ENCODE data around the gene STAMBPL1. TPM values are rescaled to one million over a fixed set of nuclear protein-coding genes. Genes with fewer than 3 reads are reported as not detected.

Gene STAMBPL1
- total RNA-seq, 1 donor from 2014 or later, result 2.6 TPM

DNA sequence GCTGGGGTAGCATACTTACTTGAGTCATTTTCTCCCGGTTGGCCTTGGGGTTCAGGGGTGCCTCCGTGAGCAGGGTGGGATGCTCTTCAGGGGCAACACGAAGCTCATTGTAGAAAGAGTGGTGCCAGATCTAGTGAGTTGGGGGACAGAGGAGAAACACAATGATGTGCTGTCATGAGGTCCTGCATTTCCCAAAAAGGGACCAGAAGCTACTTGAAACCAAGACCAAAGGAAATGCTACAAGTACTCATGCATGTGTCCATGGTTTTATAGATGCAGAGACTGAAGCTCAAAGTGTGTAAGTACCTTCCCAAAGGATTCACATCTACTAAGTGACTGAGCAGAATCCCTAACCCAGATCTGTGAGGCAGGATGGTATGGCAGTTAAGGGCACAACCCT lies 63.7 kb downstream of the STAMBPL1 start:
- no peak for TF ChIP-seq CTCF (IDR thresholded peaks at IDR 0.05; ENCODE audit: insufficient read depth, low read length, severe bottlenecking)
- no peaks in the 10 kb centered on the region for H3K36me3 ChIP-seq (ENCODE audit: control insufficient read depth, insufficient read depth, low read length)
- no peaks in the 10 kb centered on the region for H3K27me3 ChIP-seq (ENCODE audit: control insufficient read depth, insufficient read depth, low read length)
- no peak for DNase-seq (ENCODE audit: low read depth)
- no peak for FAIRE-seq
- H3K4me3 ChIP-seq (ENCODE audit: low read depth, low read length), result no peak overlapping the region

GRCh38 chr10:88944813-88945212 lies 64.8 kb downstream of the STAMBPL1 start:
- FAIRE-seq (no peak), DNase-seq (ENCODE audit: low read depth) (no peak)
- no peaks in the 10 kb centered on the region for H3K36me3 ChIP-seq (ENCODE audit: control insufficient read depth, insufficient read depth, low read length)
- H3K4me3 ChIP-seq (ENCODE audit: low read depth, low read length), result no peak overlapping the region
- no peak for TF ChIP-seq CTCF (IDR thresholded peaks at IDR 0.05; ENCODE audit: insufficient read depth, low read length, severe bottlenecking)
- no peaks in the 10 kb centered on the region for H3K27me3 ChIP-seq (ENCODE audit: control insufficient read depth, insufficient read depth, low read length)

GRCh38 chr10:88946200-88946599 lies 66.2 kb downstream of the STAMBPL1 start:
- no peak overlapping the region for H3K4me3 ChIP-seq (ENCODE audit: low read depth, low read length)
- H3K36me3 ChIP-seq (ENCODE audit: control insufficient read depth, insufficient read depth, low read length), result no peaks in the 10 kb centered on the region
- no peak for TF ChIP-seq CTCF (IDR thresholded peaks at IDR 0.05; ENCODE audit: insufficient read depth, low read length, severe bottlenecking)
- DNase-seq (ENCODE audit: low read depth) (no peak), FAIRE-seq (no peak)
- H3K27me3 ChIP-seq (ENCODE audit: control insufficient read depth, insufficient read depth, low read length), result no peaks in the 10 kb centered on the region

DNA sequence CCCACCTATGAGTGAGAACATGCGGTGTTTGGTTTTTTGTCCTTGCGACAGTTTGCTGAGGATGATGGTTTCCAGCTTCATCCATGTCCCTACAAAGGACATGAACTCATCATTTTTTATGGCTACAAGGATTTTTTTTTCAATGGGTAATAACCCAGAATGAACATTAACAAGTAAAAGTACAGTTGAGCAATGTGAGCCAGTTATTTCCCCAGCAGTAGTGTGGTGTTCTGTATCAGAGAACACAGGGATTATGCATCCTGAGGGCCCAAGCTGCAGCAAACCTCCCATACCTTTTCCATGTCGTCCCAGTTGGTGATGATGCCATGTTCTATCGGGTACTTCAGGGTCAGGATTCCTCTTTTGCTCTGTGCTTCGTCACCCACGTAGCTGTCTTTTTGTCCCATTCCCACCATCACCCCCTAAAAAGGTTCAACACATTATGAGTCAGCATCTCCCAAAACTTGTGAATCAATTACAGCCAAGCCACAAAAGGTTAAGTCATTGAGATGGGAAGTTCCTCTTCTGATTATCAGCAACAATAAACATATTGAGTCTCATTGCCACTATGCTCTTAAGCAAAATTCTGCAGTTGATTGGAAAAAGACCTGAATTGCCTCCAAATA lies 67.0 kb downstream of the STAMBPL1 start:
- DNase-seq (ENCODE audit: low read depth), result no peak
- H3K36me3 ChIP-seq (ENCODE audit: control insufficient read depth, insufficient read depth, low read length), result no peaks in the 10 kb centered on the region
- H3K27me3 ChIP-seq (ENCODE audit: control insufficient read depth, insufficient read depth, low read length), result no peaks in the 10 kb centered on the region
- no peak overlapping the region for H3K4me3 ChIP-seq (ENCODE audit: low read depth, low read length)
- no peak for TF ChIP-seq CTCF (IDR thresholded peaks at IDR 0.05; ENCODE audit: insufficient read depth, low read length, severe bottlenecking)
- FAIRE-seq, result no peak

DNA sequence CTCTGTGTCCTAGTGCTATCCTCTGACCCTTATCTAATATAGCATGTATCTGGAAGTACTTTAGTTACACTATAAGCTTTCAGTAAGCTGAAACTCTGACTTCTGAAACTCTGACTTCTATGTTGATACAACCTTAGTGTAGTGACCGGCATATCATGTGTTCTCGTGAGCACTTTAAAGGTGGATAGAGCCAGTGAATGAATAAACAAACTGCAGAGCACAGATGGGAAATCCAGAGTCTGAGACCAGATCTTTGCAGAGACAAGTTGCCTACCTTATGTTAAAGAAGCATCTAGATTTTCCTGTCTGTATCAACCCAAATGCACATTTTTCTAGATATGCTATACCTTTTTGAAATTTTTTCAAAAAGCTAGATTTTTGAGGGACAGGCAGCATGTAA lies 69.0 kb downstream of the STAMBPL1 start:
- no peak for DNase-seq (ENCODE audit: low read depth)
- Histone ChIP-seq H3K36me3 (ENCODE audit: control insufficient read depth, insufficient read depth, low read length) (no peaks in the 10 kb centered on the region), H3K27me3 (ENCODE audit: control insufficient read depth, insufficient read depth, low read length) (no peaks in the 10 kb centered on the region), H3K4me3 (ENCODE audit: low read depth, low read length) (no peak overlapping the region)
- no peak for FAIRE-seq
- no peak for TF ChIP-seq CTCF (IDR thresholded peaks at IDR 0.05; ENCODE audit: insufficient read depth, low read length, severe bottlenecking)

Measured in bronchial epithelial cell (primary cell).